ENCODE results near the gene TESK1.
A peak's percentile ranks its signal among the peaks of the same experiment; 100 is the strongest.

TESK1 gene

DNA sequence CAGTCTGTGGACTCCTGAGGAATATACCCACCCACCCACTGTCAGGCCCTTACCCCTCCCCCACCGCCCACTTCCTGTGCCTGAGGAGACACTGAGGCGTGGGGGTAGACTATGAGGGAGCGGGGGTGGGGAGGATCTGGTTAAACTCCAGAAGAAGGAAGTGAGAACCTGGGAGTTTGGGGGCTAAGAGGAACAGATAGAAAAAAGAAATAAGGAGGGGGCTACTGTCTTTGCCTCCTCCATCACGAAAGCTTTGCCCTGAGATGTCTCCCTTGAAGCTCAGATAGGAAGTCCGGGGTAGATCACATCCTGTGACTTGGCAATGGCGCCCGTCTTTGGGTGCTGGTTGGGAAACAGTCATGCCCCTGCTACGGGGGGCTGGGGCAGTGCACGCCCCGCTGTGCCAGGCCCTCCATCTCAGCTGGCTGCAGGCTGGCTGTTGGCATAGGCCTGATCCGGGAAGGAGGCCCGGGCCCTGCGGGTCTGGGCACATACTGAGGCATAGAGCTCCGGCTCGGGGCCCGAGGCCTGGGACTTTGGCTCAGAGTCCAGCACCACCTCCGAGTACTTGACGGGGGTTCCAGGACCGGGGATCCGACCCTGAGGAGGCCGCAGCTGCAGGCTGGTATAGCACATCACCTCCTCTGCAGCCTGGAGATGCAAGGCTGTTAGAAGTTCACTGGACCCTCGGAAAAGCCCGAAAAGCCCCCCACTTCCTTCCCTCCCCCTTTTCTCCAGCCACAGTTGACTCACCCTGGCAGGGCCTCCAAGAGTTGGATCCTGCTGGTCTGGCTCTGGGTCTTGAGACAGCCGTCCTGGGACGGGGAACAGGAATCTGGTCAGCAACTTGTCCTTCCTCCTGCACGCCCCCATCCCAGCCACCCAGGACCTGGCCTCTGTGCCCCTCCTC lies 44.6 kb downstream of the TESK1 start:
- Histone ChIP-seq H3K36me3 (ENCODE audit: control insufficient read depth, insufficient read depth, low read length) (no peaks in the 10 kb centered on the region), H3K4me3 (ENCODE audit: low read depth, low read length) (no peak overlapping the region), H3K27me3 (ENCODE audit: control insufficient read depth, insufficient read depth, low read length) (no peaks in the 10 kb centered on the region), H3K4me1 (ENCODE audit: control insufficient read depth, insufficient read depth, low read length) (peaks cover 21% of the 10 kb centered on the region; the same call in 1 of the 2 replicates), H3K9ac (ENCODE audit: low read depth, low read length) (no peak overlapping the region), H3K9me3 (ENCODE audit: control insufficient read depth, insufficient read depth, low read length) (no peaks in the 10 kb centered on the region), H3K27ac (ENCODE audit: low read depth, low read length) (no peak overlapping the region)

DNA sequence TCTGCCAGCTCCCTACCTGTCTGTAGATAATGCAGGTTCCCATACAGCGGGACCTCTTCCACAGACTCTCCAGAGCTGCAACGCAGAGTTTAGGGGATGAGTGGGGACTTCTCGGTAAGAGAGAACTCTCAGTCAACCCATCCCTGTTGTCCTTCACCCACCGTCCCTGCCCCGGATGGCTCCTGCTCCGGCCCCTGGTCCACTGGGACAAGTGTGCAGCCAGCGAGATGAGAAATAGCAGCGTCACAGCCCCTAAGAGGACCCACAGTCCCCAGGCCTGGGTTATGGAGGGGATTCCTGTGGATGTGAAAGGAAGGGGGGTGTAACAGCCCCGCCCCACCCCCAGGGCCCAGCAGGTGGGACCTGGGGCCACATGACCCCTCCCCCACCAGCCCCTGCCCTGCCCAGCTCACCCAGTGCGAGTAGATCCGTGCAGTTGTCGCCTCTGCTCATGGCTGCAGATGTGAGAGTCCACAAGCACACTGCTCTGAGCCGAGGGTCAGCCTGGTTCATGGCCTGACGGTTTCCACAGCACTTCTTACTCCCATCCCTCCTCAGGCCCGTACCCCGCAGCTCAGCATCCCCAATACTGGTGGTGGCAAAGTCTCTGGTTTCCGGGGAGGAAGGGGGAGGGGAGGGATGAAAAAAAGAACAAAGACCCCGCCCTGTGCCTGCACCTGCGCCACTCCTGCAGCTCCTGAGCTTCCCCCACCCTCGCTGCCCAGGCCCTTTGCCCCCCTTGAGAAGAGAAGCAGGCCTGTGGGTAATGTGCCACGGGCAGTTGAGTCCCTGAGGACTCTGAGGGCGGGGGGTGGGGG lies 45.5 kb downstream of the TESK1 start, which contains the start of gene SIT1:
TSS of gene SIT1 (minus strand) at position 591 of the 818 bp plus-strand sequence. CDS start at position 513, 78 bp downstream.
- Histone ChIP-seq H3K4me3 (ENCODE audit: low read depth, low read length) (no peak within 1 kb of the TSS), H3K9ac (ENCODE audit: low read depth, low read length) (no peak within 1 kb of the TSS), H3K27ac (ENCODE audit: low read depth, low read length) (no peak within 1 kb of the TSS), H3K9me3 (ENCODE audit: control insufficient read depth, insufficient read depth, low read length) (no peaks in the 10 kb centered on the region), H3K4me1 (ENCODE audit: control insufficient read depth, insufficient read depth, low read length) (peaks cover 19% of the 10 kb centered on the region; the same call in 1 of the 2 replicates), H3K27me3 (ENCODE audit: control insufficient read depth, insufficient read depth, low read length) (no peaks in the 10 kb centered on the region), H3K36me3 (ENCODE audit: control insufficient read depth, insufficient read depth, low read length) (no peaks in the 10 kb centered on the region)

DNA sequence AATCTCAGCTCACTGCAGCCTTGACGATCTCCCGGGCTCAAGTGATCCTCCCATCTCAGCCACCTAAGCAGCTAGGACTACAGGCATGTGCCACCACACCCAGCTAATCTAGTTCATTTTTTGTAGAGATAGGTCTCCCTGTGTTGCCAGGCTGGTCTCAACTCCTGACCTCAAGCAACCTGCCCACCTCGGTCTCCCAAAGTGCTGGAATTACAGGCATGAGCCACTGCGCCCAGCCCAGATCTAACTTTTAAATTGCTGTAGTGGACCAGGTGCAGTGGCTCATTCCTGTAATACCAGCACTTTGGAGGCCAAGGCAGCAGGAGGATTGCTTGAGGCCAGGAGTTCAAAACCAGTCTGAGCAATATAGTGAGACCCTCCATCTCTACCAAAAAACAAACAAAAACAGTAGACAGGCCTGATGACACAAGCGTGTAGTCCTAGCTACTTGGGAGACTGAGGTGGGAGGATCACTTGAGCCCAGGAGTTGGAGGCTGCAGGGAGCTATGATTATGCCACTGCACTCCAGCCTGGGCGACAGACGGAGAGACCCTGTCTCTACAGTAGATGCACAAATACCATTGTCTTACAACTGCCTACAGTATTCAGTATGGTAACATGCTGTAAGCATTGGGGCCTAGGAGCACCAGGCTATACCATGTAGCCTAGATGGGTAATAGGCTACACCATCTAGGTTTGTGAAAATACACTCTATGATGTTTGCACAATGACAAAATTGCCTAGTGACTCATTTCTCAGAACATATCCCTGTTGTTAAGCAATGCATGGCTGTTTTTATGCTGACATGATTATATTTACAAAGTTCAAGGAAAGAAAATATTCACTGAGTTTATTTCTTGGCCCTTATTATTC lies 47.1 kb downstream of the TESK1 start:
- H3K36me3 ChIP-seq (ENCODE audit: control insufficient read depth, insufficient read depth, low read length): no peaks in the 10 kb centered on the region
- H3K9me3 ChIP-seq (ENCODE audit: control insufficient read depth, insufficient read depth, low read length): no peaks in the 10 kb centered on the region
- no peak overlapping the region for H3K27ac ChIP-seq (ENCODE audit: low read depth, low read length)
- 0 out of 2 replicates have a peak, but pooled peaks cover 8% of the 10 kb centered on the region for H3K27me3 ChIP-seq (ENCODE audit: control insufficient read depth, insufficient read depth, low read length)
- peaks cover 21% of the 10 kb centered on the region; the same call in 1 of the 2 replicates for H3K4me1 ChIP-seq (ENCODE audit: control insufficient read depth, insufficient read depth, low read length)
- no peak overlapping the region for H3K4me3 ChIP-seq (ENCODE audit: low read depth, low read length)
- H3K9ac ChIP-seq (ENCODE audit: low read depth, low read length): no peak overlapping the region

DNA sequence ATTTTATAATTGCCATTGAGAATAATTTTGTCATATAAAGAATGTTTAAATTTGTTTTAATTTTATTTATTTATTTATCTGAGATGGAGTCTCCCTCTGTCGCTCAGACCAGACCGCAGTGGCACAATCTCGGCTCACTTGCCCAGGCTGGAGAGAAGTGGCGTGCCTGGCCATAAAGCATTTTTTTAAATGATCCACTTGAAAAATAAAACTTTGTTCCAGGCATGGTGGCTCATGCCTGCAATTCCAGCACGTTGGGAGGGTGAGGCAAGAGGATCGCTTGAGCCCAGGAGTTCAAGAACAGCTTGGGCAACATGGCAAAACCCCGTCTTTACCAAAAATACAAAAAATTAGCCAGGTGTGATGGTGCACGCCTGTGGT lies 47.8 kb downstream of the TESK1 start:
- Histone ChIP-seq H3K27ac (ENCODE audit: low read depth, low read length) (no peak overlapping the region), H3K4me3 (ENCODE audit: low read depth, low read length) (no peak overlapping the region), H3K36me3 (ENCODE audit: control insufficient read depth, insufficient read depth, low read length) (no peaks in the 10 kb centered on the region), H3K9me3 (ENCODE audit: control insufficient read depth, insufficient read depth, low read length) (no peaks in the 10 kb centered on the region), H3K9ac (ENCODE audit: low read depth, low read length) (no peak overlapping the region), H3K27me3 (ENCODE audit: control insufficient read depth, insufficient read depth, low read length) (0 out of 2 replicates have a peak, but pooled peaks cover 8% of the 10 kb centered on the region), H3K4me1 (ENCODE audit: control insufficient read depth, insufficient read depth, low read length) (peaks cover 21% of the 10 kb centered on the region; the same call in 1 of the 2 replicates)

DNA sequence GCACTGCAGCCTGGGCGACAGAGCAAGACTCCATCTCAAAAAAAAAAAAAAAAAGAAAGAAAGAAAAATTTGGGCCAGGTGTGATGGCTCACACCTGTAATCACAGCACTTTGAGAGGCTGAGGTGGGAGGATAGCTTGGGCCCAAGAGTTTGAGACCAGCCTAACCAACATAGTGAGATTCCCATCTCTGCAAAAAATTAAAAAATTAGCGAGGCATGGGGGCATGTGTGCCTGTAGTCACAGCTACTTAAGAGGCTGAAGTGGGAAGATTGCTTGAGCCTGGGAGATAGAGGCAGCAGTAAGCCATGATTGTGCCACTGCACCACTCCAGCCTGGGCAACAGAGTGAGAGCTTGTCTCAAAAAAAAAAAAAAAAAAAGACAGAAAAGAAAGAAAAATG lies 48.5 kb downstream of the TESK1 start:
- H3K36me3 ChIP-seq (ENCODE audit: control insufficient read depth, insufficient read depth, low read length): no peaks in the 10 kb centered on the region
- H3K9me3 ChIP-seq (ENCODE audit: control insufficient read depth, insufficient read depth, low read length): no peaks in the 10 kb centered on the region
- no peak overlapping the region for H3K4me3 ChIP-seq (ENCODE audit: low read depth, low read length)
- no peak overlapping the region for H3K9ac ChIP-seq (ENCODE audit: low read depth, low read length)
- peaks cover 21% of the 10 kb centered on the region; the same call in 1 of the 2 replicates for H3K4me1 ChIP-seq (ENCODE audit: control insufficient read depth, insufficient read depth, low read length)
- H3K27me3 ChIP-seq (ENCODE audit: control insufficient read depth, insufficient read depth, low read length): 0 out of 2 replicates have a peak, but pooled peaks cover 8% of the 10 kb centered on the region
- no peak overlapping the region for H3K27ac ChIP-seq (ENCODE audit: low read depth, low read length)

DNA sequence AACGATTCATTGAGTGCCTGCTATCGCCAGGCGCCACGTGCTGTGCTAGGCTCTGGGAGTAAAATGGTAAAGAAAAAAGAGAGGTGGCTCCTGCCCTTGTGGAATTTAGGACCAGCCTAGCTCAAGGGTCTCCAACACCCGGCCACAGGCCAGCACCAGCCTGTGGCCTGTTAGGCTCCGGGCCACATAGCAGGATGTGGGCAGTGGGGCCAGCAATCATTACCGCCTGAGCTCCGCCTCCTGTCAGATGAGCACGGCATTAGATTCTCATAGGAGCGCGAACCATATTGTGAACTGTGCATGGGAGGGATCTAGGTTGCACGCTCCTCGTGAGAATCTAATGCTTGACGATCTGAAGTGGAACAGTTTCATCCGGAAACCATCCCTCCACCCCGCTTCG lies 51.3 kb downstream of the TESK1 start:
- Histone ChIP-seq H3K4me1 (ENCODE audit: control insufficient read depth, insufficient read depth, low read length) (peaks cover 12% of the 10 kb centered on the region), H3K9ac (ENCODE audit: low read depth, low read length) (no peak overlapping the region), H3K36me3 (ENCODE audit: control insufficient read depth, insufficient read depth, low read length) (peaks cover 14% of the 10 kb centered on the region), H3K27me3 (ENCODE audit: control insufficient read depth, insufficient read depth, low read length) (0 out of 2 replicates have a peak, but pooled peaks cover 8% of the 10 kb centered on the region), H3K27ac (ENCODE audit: low read depth, low read length) (no peak overlapping the region), H3K9me3 (ENCODE audit: control insufficient read depth, insufficient read depth, low read length) (no peaks in the 10 kb centered on the region), H3K4me3 (ENCODE audit: low read depth, low read length) (no peak overlapping the region)

DNA sequence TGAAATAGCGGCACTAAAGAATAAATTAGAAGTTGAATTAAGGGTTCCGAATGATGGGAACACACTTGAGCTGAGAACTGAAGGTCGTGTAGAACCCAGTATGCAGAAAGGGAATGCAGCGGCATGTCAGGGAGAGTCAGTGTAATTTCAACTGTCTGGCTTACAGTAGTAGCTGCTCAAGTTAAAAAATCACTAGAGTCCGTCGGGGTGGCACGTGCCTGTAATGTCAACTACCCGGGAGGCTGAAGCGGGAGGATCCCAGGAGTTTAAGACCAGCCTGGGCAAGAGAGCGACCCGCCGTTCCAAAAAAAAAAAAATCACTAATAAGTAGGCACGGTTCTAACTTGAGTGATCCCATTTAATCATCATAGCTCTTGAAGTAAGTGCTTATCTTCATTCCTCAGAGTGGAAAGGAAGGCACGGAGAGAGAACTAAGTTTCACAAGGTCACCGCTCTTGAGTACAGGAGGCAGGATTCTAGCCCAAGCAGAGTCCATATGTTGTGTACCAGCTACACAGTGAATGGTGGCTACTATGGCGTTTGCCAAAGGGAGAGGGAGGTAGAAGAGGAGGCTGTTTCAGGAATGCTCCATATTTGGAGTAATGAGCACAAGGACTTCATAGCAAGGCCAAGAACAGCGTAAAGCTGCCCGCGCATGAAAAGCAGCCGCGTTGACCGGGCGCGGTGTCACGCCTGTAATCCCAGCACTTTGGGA lies 51.9 kb downstream of the TESK1 start:
- Histone ChIP-seq H3K36me3 (ENCODE audit: control insufficient read depth, insufficient read depth, low read length) (peaks cover 21% of the 10 kb centered on the region), H3K27me3 (ENCODE audit: control insufficient read depth, insufficient read depth, low read length) (0 out of 2 replicates have a peak, but pooled peaks cover 8% of the 10 kb centered on the region), H3K9ac (ENCODE audit: low read depth, low read length) (peak overlapping the region; percentile 97), H3K4me3 (ENCODE audit: low read depth, low read length) (peak overlapping the region; percentile 92), H3K27ac (ENCODE audit: low read depth, low read length) (peak overlapping the region; percentile 99), H3K4me1 (ENCODE audit: control insufficient read depth, insufficient read depth, low read length) (peaks cover 10% of the 10 kb centered on the region), H3K9me3 (ENCODE audit: control insufficient read depth, insufficient read depth, low read length) (no peaks in the 10 kb centered on the region)

DNA sequence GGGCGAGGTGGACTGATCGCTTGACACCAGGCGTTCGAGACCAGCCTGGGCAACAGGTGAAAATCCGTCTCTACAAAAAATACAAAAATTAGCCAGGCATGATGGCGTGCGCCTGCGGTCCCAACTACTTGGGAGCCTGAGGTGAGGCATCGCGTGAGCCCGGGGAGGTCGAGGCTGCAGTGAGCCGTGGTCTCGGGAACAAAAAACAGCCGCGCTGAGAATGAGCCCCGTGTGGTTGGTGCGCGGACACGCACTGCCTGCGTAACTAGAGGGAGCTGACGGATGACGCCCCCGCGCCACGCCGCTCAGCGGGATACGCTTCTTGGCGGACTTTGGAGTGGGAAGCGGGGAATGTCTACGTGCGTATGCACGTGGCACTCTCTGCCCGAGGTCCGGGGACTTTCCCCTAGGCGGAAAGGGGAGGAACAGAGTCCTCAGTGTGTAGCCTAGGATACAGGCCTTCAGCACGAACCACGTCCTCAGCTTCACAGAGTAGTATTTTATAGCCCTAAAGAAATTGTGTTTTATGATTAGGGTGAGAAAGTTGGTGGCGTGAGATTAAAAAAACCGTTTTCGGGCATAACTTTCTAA lies 52.6 kb downstream of the TESK1 start, which contains the start of gene RMRP:
TSS of gene RMRP (minus strand) at position 474 of the 591 bp plus-strand sequence.
- Histone ChIP-seq H3K9ac (ENCODE audit: low read depth, low read length) (peak within 1 kb of the TSS; percentile 97), H3K27ac (ENCODE audit: low read depth, low read length) (peak within 1 kb of the TSS; percentile 99), H3K9me3 (ENCODE audit: control insufficient read depth, insufficient read depth, low read length) (no peaks in the 10 kb centered on the region), H3K4me1 (ENCODE audit: control insufficient read depth, insufficient read depth, low read length) (peaks cover 10% of the 10 kb centered on the region), H3K27me3 (ENCODE audit: control insufficient read depth, insufficient read depth, low read length) (0 out of 2 replicates have a peak, but pooled peaks cover 8% of the 10 kb centered on the region), H3K4me3 (ENCODE audit: low read depth, low read length) (peak within 1 kb of the TSS; percentile 92), H3K36me3 (ENCODE audit: control insufficient read depth, insufficient read depth, low read length) (peaks cover 27% of the 10 kb centered on the region)

DNA sequence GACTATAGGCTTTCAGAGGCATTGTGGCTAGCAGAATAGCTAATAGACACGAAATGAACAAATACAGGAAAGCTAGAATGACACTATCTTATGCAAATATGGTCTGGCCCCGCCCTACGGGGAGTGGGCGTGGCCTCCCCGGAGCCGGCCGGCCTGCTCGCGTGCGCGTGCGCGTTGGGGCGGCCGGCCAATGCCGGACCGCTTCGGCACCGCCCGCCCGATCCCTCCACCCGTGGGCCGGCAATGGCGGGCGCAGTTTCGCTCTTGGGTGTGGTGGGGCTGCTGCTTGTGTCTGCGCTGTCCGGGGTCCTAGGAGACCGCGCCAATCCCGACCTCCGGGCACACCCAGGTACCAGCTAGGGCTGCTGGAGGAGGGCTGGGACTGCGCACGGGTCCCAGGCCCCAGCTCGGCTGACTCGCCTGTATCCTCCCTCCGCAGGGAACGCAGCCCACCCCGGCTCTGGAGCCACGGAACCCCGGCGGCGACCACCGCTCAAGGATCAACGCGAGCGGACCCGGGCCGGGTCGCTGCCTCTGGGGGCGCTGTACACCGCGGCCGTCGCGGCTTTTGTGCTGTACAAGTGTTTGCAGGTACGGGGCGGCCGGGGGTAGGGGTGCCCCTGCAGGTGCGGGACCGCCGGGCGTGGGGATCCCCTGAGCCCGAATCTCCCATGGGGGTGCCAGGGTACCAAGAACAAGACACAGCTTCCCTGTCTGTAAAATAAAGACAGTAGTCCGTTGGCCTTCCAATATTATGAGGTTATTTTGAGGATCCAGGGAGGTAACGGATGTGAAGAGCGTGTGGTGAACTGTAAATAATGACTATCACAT lies 53.3 kb downstream of the TESK1 start, which contains the start of gene CCDC107:
TSS of gene CCDC107 (plus strand) at position 156 of the 831 bp plus-strand sequence. CDS start at position 244, 88 bp downstream.
- Histone ChIP-seq H3K9me3 (ENCODE audit: control insufficient read depth, insufficient read depth, low read length) (no peaks in the 10 kb centered on the region), H3K4me1 (ENCODE audit: control insufficient read depth, insufficient read depth, low read length) (peaks cover 10% of the 10 kb centered on the region), H3K27ac (ENCODE audit: low read depth, low read length) (peak within 1 kb of the TSS; percentile 99), H3K27me3 (ENCODE audit: control insufficient read depth, insufficient read depth, low read length) (0 out of 2 replicates have a peak, but pooled peaks cover 8% of the 10 kb centered on the region), H3K9ac (ENCODE audit: low read depth, low read length) (peak within 1 kb of the TSS; percentile 97), H3K36me3 (ENCODE audit: control insufficient read depth, insufficient read depth, low read length) (peaks cover 34% of the 10 kb centered on the region), H3K4me3 (ENCODE audit: low read depth, low read length) (peak within 1 kb of the TSS; percentile 92)

Data from HUES48 (cell line).